SK-N-SH (cell line): ENCODE measurements around the gene FRMD8.
"Not testable (repeated sequence)": the region's sequence is repeated elsewhere in the genome, so short reads cannot be mapped to it uniquely, and the experiment has no call there.

Experiments used
- CHD2 ChIP-seq: fragments of 150-350 bp; IDR thresholded peaks from 2 replicates; pipeline ENCODE4 v1.6.1; 2018; ENCODE audit warnings: low read length; ENCODE audit not compliant: partially characterized antibody
- CTCF ChIP-seq: fragments of 200-600 bp; sonication (generic); IDR thresholded peaks from 2 replicates; pipeline ENCODE4 v1.6.1; 2017; ENCODE audit warnings: antibody characterized with exemption, mild to moderate bottlenecking, moderate library complexity
- EZH2phosphoT487 ChIP-seq: fragments of 200-600 bp; sonication (generic); IDR thresholded peaks from 2 replicates; pipeline ENCODE4 v1.6.1; 2017; ENCODE audit warnings: low read depth, mixed run types, mild to moderate bottlenecking, antibody characterized with exemption, moderate library complexity, borderline replicate concordance
- FOXM1 ChIP-seq: IDR thresholded peaks from 2 replicates; pipeline ENCODE4 v1.4.0; 2012; ENCODE audit warnings: low read depth, mild to moderate bottlenecking
- GABPA ChIP-seq: IDR thresholded peaks from 2 replicates; pipeline ENCODE4 v1.4.0; 2012; ENCODE audit warnings: low read depth, mild to moderate bottlenecking
- JUND ChIP-seq: IDR thresholded peaks from 2 replicates; pipeline ENCODE4 v1.4.0; 2012
- POLR2AphosphoS5 ChIP-seq: IDR thresholded peaks from 2 replicates; pipeline ENCODE4 v1.6.1; 2012; ENCODE audit warnings: low read depth, low read length
- RAD21 ChIP-seq: IDR thresholded peaks from 2 replicates; pipeline ENCODE4 v1.6.1; 2012; ENCODE audit warnings: mild to moderate bottlenecking, low read length
- SIN3A ChIP-seq: IDR thresholded peaks from 2 replicates; pipeline ENCODE4 v1.6.1; 2012; ENCODE audit warnings: low read depth, mild to moderate bottlenecking, low read length, moderate library complexity, borderline replicate concordance
- TAF1 ChIP-seq: IDR thresholded peaks from 2 replicates; pipeline ENCODE4 v1.6.1; 2012; ENCODE audit warnings: low read depth, mild to moderate bottlenecking, low read length, moderate library complexity, borderline replicate concordance
- TF ChIP-seq, protein P1 (sequence below): fragments of 150-350 bp; IDR thresholded peaks from 2 replicates; pipeline ENCODE4 v1.6.1; 2017; ENCODE audit warnings: antibody characterized with exemption, low read length, low read depth, borderline replicate concordance

DNA sequence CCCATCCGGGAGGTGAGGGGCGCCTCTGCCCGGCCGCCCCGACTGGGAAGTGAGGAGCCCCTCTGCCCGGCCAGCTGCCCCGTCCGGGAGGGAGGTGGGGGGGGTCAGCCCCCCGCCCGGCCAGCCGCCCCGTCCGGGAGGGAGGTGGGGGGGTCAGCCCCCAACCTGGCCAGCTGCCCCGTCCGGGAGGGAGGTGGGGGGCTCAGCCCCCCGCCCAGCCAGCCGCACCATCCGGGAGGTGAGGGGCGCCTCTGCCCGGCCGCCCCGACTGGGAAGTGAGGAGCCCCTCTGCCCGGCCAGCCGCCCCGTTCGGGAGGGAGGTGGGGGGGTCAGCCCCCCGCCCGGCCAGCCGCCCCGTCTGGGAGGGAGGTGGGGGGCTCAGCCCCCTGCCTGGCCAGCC lies 64.9 kb downstream of the FRMD8 start:
- TF ChIP-seq TAF1, CHD2, GABPA, CTCF, EZH2phosphoT487, RAD21, POLR2AphosphoS5, SIN3A, JUND, FOXM1: not testable (repeated sequence)
- TF ChIP-seq, protein P1, sequence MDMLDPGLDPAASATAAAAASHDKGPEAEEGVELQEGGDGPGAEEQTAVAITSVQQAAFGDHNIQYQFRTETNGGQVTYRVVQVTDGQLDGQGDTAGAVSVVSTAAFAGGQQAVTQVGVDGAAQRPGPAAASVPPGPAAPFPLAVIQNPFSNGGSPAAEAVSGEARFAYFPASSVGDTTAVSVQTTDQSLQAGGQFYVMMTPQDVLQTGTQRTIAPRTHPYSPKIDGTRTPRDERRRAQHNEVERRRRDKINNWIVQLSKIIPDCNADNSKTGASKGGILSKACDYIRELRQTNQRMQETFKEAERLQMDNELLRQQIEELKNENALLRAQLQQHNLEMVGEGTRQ = not testable (repeated sequence)
